ENCODE data around the gene THSD4. TPM values are rescaled to one million over a fixed set of nuclear protein-coding genes. Genes with fewer than 3 reads are reported as not detected.

Gene THSD4
- polyA plus RNA-seq, 1 donor (not counting 4 experiments of a cell fraction or from before 2014, with no cell fraction given), result 24.5 TPM

GRCh38 chr15:71435552-71435951 is 320.3 kb downstream of the THSD4 start:
- no peak overlapping the region for H3K9ac ChIP-seq (ENCODE audit: control insufficient read depth, extremely low read depth, insufficient read depth, low read length)
- peaks cover 0 to 2% of the 10 kb centered on the region in 2 experiments for H3K36me3 ChIP-seq (ENCODE audit: control insufficient read depth in 2 of 2, extremely low read depth in 1 of 2, insufficient read depth in 2 of 2, low read length in 2 of 2)
- no peak overlapping the region for H3K4me3 ChIP-seq (ENCODE audit: control insufficient read depth in 2 of 3, extremely low read depth in 1 of 3, insufficient read depth in 2 of 3, low read depth in 1 of 3, low read length in 3 of 3)
- H3K27me3 ChIP-seq (ENCODE audit: control insufficient read depth, extremely low read depth, insufficient read depth, low read length), result no peaks in the 10 kb centered on the region
- H3K4me2 ChIP-seq (ENCODE audit: control insufficient read depth, extremely low read depth, insufficient read depth, low read depth, low read length), result no peak overlapping the region
- no peak overlapping the region for H3K27ac ChIP-seq (ENCODE audit: control insufficient read depth, insufficient read depth, low read length)
- FAIRE-seq (no peak), DNase-seq (ENCODE audit: low read depth, low spot score) (no peak)
- no peak overlapping the region for H2AFZ ChIP-seq (ENCODE audit: control insufficient read depth, low read length)
- dilution Hi-C loops (cut with MboI; ENCODE audit: extremely low pct_ligation_motif_present, low sequenced_read_pairs), result no loop called here
- H3K9me3 ChIP-seq (ENCODE audit: control insufficient read depth, low read depth, low read length), result no peaks in the 10 kb centered on the region
- H3K4me1 ChIP-seq (ENCODE audit: control insufficient read depth, extremely low read depth, insufficient read depth, low read length), result peaks cover 26% of the 10 kb centered on the region
- H4K20me1 ChIP-seq (ENCODE audit: control insufficient read depth, extremely low read depth, insufficient read depth, low read length), result no peaks in the 10 kb centered on the region
- TF ChIP-seq EZH2 (IDR thresholded peaks at IDR 0.05; ENCODE audit: low read length), result no peak
- TF ChIP-seq CTCF (optimal IDR thresholded peaks at IDR 0.05 in 1 of 3, IDR thresholded peaks at IDR 0.05 in 1 of 3, conservative IDR thresholded peaks at IDR 0.05 in 1 of 3; ENCODE audit: extremely low read depth in 1 of 3, insufficient read depth in 2 of 3, low read length in 3 of 3), result no peak
- H3K9me1 ChIP-seq (ENCODE audit: control insufficient read depth, extremely low read depth, insufficient read depth, low read length), result no peaks in the 10 kb centered on the region
- H3K79me2 ChIP-seq (ENCODE audit: control insufficient read depth, insufficient read depth, low read length), result no peaks in the 10 kb centered on the region

- dilution Hi-C loops (cut with MboI; ENCODE audit: extremely low pct_ligation_motif_present, low sequenced_read_pairs), result no loop called here
- no peaks in the 10 kb centered on the region for H3K27me3 ChIP-seq (ENCODE audit: control insufficient read depth, extremely low read depth, insufficient read depth, low read length)
- H3K4me3 ChIP-seq (ENCODE audit: control insufficient read depth in 2 of 3, extremely low read depth in 1 of 3, insufficient read depth in 2 of 3, low read depth in 1 of 3, low read length in 3 of 3), result no peak overlapping the region
- H3K27ac ChIP-seq (ENCODE audit: control insufficient read depth, insufficient read depth, low read length), result no peak overlapping the region
- H3K36me3 ChIP-seq (ENCODE audit: control insufficient read depth in 2 of 2, extremely low read depth in 1 of 2, insufficient read depth in 2 of 2, low read length in 2 of 2), result peaks cover 0 to 2% of the 10 kb centered on the region in 2 experiments
- DNase-seq (ENCODE audit: low read depth, low spot score), result no peak
- H3K9me3 ChIP-seq (ENCODE audit: control insufficient read depth, low read depth, low read length), result no peaks in the 10 kb centered on the region
- no peaks in the 10 kb centered on the region for H3K9me1 ChIP-seq (ENCODE audit: control insufficient read depth, extremely low read depth, insufficient read depth, low read length)
- TF ChIP-seq CTCF (optimal IDR thresholded peaks at IDR 0.05 in 1 of 3, IDR thresholded peaks at IDR 0.05 in 1 of 3, conservative IDR thresholded peaks at IDR 0.05 in 1 of 3; ENCODE audit: extremely low read depth in 1 of 3, insufficient read depth in 2 of 3, low read length in 3 of 3) (no peak), EZH2 (IDR thresholded peaks at IDR 0.05; ENCODE audit: low read length) (no peak)
- no peaks in the 10 kb centered on the region for H4K20me1 ChIP-seq (ENCODE audit: control insufficient read depth, extremely low read depth, insufficient read depth, low read length)
- no peak overlapping the region for H3K9ac ChIP-seq (ENCODE audit: control insufficient read depth, extremely low read depth, insufficient read depth, low read length)
- FAIRE-seq, result no peak
- no peaks in the 10 kb centered on the region for H3K79me2 ChIP-seq (ENCODE audit: control insufficient read depth, insufficient read depth, low read length)
- peaks cover 24% of the 10 kb centered on the region for H3K4me1 ChIP-seq (ENCODE audit: control insufficient read depth, extremely low read depth, insufficient read depth, low read length)
- H2AFZ ChIP-seq (ENCODE audit: control insufficient read depth, low read length), result no peak overlapping the region
- H3K4me2 ChIP-seq (ENCODE audit: control insufficient read depth, extremely low read depth, insufficient read depth, low read depth, low read length), result no peak overlapping the region
Measured at GRCh38 chr15:71436854-71437253, 321.6 kb downstream of the THSD4 start.
